GM12801 (cell line): Measurements from ENCODE around the gene CMIP.

ENCODE experiments used
- TF ChIP-seq, protein P1 (sequence below): IDR thresholded peaks from one replicate; pipeline ENCODE4 v1.5.1; 2011; ENCODE audit warnings: control low read depth; ENCODE audit not compliant: insufficient read length; ENCODE audit errors: extremely low read depth

CMIP gene

DNA sequence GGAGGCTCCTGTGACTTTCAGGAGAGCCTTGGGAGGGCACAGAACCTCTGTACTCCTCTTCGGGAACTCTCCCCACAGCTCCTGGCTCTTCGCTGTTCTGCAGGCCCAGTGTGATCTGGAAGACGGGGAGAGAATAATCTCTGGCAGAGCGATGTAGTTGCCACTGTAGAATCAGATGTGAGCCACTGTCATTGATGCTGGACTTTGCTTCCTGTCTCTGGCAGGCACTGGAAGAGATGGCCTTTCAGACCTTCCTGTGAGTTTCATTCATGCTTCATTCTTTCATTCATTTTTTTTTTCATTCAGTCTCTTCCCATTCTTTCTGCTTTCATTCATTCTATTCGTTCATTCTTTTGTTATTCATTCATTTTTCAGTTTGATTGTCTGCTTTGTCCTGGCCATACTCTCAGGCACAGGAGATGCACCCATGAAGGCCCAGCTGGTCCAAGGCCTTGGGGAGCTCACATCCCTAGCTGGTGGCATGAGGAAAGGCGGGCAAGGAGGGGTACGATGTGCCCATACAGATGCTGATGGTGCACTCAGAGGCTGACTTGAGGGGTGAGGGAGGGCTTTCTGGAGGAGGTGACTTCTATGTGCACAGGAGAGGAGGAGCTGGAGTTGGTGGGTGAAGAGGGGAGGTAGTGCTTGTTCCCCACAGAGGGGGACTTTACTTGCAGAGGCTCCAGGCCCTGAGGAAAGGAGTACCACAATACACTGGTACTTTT lies 44.2 kb downstream of the CMIP start:
- TF ChIP-seq, protein P1, sequence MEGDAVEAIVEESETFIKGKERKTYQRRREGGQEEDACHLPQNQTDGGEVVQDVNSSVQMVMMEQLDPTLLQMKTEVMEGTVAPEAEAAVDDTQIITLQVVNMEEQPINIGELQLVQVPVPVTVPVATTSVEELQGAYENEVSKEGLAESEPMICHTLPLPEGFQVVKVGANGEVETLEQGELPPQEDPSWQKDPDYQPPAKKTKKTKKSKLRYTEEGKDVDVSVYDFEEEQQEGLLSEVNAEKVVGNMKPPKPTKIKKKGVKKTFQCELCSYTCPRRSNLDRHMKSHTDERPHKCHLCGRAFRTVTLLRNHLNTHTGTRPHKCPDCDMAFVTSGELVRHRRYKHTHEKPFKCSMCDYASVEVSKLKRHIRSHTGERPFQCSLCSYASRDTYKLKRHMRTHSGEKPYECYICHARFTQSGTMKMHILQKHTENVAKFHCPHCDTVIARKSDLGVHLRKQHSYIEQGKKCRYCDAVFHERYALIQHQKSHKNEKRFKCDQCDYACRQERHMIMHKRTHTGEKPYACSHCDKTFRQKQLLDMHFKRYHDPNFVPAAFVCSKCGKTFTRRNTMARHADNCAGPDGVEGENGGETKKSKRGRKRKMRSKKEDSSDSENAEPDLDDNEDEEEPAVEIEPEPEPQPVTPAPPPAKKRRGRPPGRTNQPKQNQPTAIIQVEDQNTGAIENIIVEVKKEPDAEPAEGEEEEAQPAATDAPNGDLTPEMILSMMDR = no peak

DNA sequence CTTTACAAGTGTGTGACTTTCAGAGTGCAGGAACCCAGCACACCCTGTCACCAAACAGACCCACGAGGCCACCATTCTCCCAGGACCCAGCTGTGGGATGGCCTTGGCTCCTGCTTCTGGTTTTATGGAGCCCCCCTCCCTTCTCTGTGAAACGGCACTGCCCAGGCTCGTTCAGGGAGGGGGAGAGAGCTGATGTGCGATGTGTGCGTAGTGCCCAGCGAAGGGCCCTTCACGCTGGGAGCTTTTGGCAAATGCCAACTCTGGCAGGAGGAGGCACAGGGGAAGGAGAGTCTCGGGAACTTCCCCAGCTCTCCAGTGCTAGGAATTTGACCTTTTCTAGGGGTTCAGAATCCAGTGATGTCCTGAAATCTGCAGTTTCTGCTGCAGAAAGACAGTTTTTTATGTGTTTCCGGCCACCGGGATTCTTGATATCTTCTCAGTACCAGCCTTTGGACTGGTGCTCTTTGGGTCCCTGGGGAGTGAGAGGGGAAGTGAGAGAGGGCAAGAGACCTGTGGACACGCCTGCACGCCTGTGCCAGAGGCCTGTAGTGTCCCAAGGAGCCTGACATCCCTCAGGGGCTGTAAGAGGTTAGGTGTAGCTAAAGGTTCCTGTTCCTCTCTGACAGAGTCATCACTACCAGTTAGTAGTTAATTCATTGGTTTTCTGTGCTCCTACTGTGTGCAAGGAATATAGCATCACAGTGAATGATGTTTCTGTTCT lies 45.1 kb downstream of the CMIP start:
- TF ChIP-seq, protein P1 = no peak

DNA sequence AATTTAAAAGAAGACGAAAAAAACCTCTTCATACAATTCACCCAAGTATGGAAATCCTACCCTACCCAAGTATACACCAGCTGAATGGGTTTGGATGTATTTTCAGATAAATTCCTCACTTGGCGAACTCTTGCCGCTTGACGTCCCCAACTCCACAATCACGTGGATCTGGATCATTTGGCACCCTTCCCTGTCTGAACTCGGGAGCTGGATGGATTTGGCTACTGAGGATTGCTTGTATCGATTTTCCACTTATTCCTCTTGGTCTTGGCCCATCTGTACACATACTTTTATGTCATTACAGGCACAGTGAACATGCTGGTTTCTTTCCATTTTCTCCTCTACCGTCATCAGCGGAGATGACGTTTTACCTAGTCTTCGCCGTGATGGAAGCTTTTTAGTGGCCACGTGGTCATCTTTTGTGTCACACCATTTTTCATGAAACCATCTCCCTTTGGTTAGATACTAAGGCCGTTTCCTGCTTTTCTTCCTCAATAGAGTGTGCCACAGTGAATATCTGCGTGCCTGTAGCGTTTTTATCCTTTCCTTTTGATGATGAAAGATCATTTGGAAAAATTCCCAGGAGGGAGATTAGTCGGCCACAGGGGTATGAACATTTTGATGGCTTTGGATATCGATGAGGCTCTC lies 47.1 kb downstream of the CMIP start:
- TF ChIP-seq, protein P1 = no peak

DNA sequence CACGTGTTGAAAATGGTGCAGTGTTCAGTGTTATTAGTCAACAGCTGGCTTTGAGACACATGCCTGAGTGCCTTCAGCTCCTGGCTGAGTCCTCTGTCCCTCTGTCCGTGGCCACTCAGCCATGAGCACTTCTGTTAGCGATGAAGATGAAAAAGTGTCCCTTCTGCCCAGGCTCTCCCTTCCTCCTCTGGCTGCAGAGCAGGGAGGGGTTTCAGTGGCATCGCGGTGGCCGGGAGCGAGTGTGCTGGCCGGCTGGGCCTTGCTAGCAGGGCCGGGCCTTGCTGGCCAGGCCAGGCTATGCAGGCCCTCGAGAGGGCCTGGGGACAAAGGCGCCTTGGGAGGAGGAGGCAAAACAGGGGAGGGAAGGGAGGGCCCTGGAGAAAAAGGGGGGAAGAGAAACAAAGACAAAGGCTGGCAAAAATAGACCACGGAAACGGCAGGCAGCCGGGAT lies 47.7 kb downstream of the CMIP start:
- TF ChIP-seq, protein P1 = no peak

DNA sequence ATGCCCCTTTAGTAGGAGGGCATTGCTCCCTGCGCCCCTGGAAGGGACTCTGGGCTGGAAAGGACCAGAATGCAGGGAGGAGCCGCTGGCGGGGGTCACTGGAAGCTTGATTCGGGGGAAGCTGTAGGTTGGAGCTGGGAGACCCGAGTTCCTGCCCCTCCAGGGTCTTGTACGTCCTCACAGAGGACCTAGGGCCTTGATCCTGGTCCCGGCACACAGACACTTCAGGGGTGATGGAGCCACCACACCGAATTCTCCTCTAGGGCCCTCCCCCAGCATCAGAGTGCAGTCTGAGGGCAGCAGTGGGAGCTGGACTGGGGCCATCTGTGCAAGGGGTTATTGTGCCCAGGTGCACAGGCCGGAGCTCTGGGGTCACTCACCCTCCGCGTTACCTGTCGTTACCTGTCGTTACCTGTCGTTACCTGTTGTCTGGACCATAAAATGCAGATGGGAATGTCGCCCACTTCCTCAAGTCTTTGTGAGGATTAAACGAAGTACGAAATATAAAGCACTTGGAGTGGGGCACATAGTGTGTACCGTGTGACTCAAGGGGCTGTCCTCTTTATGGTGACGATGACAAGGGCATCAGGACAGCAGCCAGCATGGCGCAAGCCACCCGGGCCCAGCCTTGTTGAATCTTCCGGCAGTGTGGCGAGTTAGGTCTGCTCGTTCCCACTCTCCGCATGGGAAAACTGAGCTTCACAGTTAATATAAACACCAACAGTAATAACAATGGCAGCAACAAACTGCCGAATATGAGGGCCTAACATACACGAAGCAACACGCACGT lies 48.6 kb downstream of the CMIP start:
- TF ChIP-seq, protein P1 = no peak

DNA sequence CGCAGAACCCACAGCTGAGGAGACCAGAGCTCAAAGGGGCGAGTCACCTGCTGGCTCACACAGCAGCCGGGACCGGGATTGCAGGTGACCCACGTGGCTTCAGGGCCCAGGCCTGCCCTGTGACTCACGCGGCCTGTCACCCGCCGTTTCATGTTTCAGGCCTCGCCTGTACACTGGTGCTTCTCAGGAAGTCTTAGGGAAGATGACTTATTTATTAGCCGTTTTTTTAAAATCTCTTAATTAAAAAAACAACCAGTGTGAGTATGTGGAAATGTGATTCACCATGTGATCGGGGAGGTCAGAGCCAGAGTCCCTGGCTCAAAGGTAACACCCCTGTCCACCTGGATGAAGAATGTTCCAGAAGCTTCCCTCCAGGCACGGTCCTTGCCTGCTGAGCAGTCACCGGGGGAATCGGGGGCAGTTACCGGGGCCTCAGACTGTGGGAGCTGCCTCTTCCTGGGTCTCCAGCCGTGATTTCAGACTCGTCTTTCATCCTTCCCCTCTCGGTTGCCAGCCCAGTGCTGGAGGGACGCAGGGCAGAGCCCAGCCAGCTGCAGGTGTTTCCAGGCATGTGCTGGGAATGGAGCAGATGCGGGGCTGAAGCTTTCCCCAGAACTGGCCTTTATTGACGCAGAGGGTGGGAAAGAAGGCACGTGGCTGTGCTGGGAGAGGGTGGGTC lies 49.3 kb downstream of the CMIP start:
- TF ChIP-seq, protein P1 = no peak
